SK-N-SH (cell line): ENCODE data around the gene CD109. TPM values are rescaled to one million over a fixed set of nuclear protein-coding genes. Genes with fewer than 3 reads are reported as not detected.

Experiments used
- CTCF ChIA-PET: fragments of 300-600, 350-600 bp; formaldehyde crosslinking; extraction: SDS; loops from one replicate; lab custom pipeline; 2021; lab: Yijun Ruan, JAX
- POLR2A ChIA-PET: fragments of 350-600 bp; sonication (Branson Sonifier 250); formaldehyde crosslinking; extraction: SDS; loops from one replicate; lab custom pipeline; 2020; ENCODE audit warnings: antibody characterized with exemption, inconsistent platforms; lab: Yijun Ruan, JAX
- DNase-seq: peaks from one replicate; pipeline ENCODE4 v3.0.0; 2012
- H2AFZ ChIP-seq: fragments of 200-600 bp; sonication (generic); 2 replicates; pipeline ENCODE4 v1.8.1; 2016; ENCODE audit warnings: antibody characterized with exemption, mild to moderate bottlenecking, low read depth
- H3F3A ChIP-seq: fragments of 200-600 bp; sonication (generic); replicated peaks from 2 replicates; pipeline ENCODE3; 2016; ENCODE audit warnings: antibody characterized with exemption, mild to moderate bottlenecking; ENCODE audit not compliant: insufficient read depth
- H3K27ac ChIP-seq, 2 experiments: fragments of 200-500 bp in 1 of 2; fragments of 200-600 bp in 1 of 2; sonication (Bioruptor generic) in 1 of 2; sonication (generic), shearing (Covaris generic) in 1 of 2; 2 replicates each; pipeline versions ENCODE4 v1.5.1 to v1.6.1; 2014 to 2016; ENCODE audit warnings: low read depth in 2 of 2, inconsistent platforms in 1 of 2, low read length in 1 of 2, mild to moderate bottlenecking in 1 of 2, mixed read lengths in 1 of 2
- H3K27me3 ChIP-seq: fragments of 200-600 bp; sonication (generic), shearing (Covaris generic); 2 replicates; pipeline ENCODE4 v1.6.1; 2016; ENCODE audit warnings: mixed run types; ENCODE audit not compliant: insufficient read depth
- H3K36me3 ChIP-seq, 2 experiments: fragments of 200-500 bp in 1 of 2; fragments of 200-600 bp in 1 of 2; sonication (Bioruptor generic) in 1 of 2; sonication (generic) in 1 of 2; replicated peaks in 1 of 2; 2 replicates each; pipeline versions ENCODE3 to v1.5.1; 2014 to 2016; ENCODE audit warnings: low read length in 1 of 2, mild to moderate bottlenecking in 1 of 2; ENCODE audit not compliant: insufficient read depth in 2 of 2, control insufficient read depth in 1 of 2
- H3K4me1 ChIP-seq, 2 experiments: fragments of 200-500 bp in 1 of 2; fragments of 200-600 bp in 1 of 2; sonication (Bioruptor generic) in 1 of 2; sonication (generic), shearing (Covaris generic) in 1 of 2; 2 replicates each; pipeline versions ENCODE4 v1.5.1 to v1.6.1; 2014 to 2016; ENCODE audit warnings: low read depth in 1 of 2, low read length in 1 of 2, mixed run types in 1 of 2; ENCODE audit not compliant: insufficient read depth in 2 of 2, control insufficient read depth in 1 of 2
- H3K4me2 ChIP-seq: fragments of 200-600 bp; sonication (generic), shearing (Covaris generic); 2 replicates; pipeline ENCODE4 v1.6.1; 2017; ENCODE audit warnings: mixed run types
- H3K4me3 ChIP-seq, 2 experiments: fragments of 200-500 bp in 1 of 2; fragments of 200-600 bp in 1 of 2; sonication (Bioruptor generic) in 1 of 2; sonication (generic), shearing (Covaris generic) in 1 of 2; 2 replicates each; pipeline versions ENCODE4 v1.5.1 to v1.8.1; 2014 to 2016; ENCODE audit warnings: low read depth in 2 of 2, inconsistent platforms in 1 of 2, low read length in 1 of 2, mild to moderate bottlenecking in 1 of 2, mixed read lengths in 1 of 2, moderate library complexity in 1 of 2
- H3K79me2 ChIP-seq: fragments of 200-600 bp; sonication (generic); 2 replicates; pipeline ENCODE4 v1.8.1; 2017; ENCODE audit warnings: mild to moderate bottlenecking; ENCODE audit not compliant: insufficient read depth
- H3K9ac ChIP-seq: fragments of 200-600 bp; sonication (generic); 2 replicates; pipeline ENCODE4 v1.6.1; 2017; ENCODE audit warnings: mixed run types
- H3K9me2 ChIP-seq: fragments of 200-600 bp; sonication (generic); 2 replicates; pipeline ENCODE4 v1.6.1; 2017; ENCODE audit warnings: mixed run types
- H3K9me3 ChIP-seq: fragments of 200-600 bp; sonication (generic); 2 replicates; pipeline ENCODE4 v1.6.1; 2017; ENCODE audit warnings: mixed run types, mild to moderate bottlenecking, moderate library complexity
- H4K20me1 ChIP-seq: fragments of 200-600 bp; sonication (generic); 2 replicates; pipeline ENCODE4 v1.6.1; 2017; ENCODE audit warnings: mild to moderate bottlenecking, mixed run types; ENCODE audit not compliant: insufficient read depth
- ELF1 ChIP-seq: IDR thresholded peaks from 2 replicates; pipeline ENCODE4 v1.4.0; 2012
- EP300 ChIP-seq, 2 experiments: IDR thresholded peaks; 2 replicates each; pipeline versions ENCODE4 v1.4.0 to v1.6.1; 2012; ENCODE audit warnings: borderline replicate concordance in 1 of 2, low read depth in 1 of 2, low read length in 1 of 2
- EZH2phosphoT487 ChIP-seq: fragments of 200-600 bp; sonication (generic); IDR thresholded peaks from 2 replicates; pipeline ENCODE4 v1.6.1; 2017; ENCODE audit warnings: low read depth, mixed run types, mild to moderate bottlenecking, antibody characterized with exemption, moderate library complexity, borderline replicate concordance
- GATA2 ChIP-seq: sonication (generic); formaldehyde crosslinking; IDR thresholded peaks from 2 replicates; pipeline ENCODE4 v1.5.0; 2020; ENCODE audit warnings: mild to moderate bottlenecking, missing genetic modification reagents
- JUND ChIP-seq: IDR thresholded peaks from 2 replicates; pipeline ENCODE4 v1.4.0; 2012
- MXI1 ChIP-seq: IDR thresholded peaks from 2 replicates; pipeline ENCODE4 v1.6.1; 2012; ENCODE audit warnings: mild to moderate bottlenecking, low read depth, low read length, improper control_type of control experiment
- NFIC ChIP-seq: IDR thresholded peaks from 2 replicates; pipeline ENCODE4 v1.4.0; 2012; ENCODE audit warnings: borderline replicate concordance
- PBX3 ChIP-seq: IDR thresholded peaks from 2 replicates; pipeline ENCODE4; 2012
- RAD21 ChIP-seq: IDR thresholded peaks from 2 replicates; pipeline ENCODE4 v1.6.1; 2012; ENCODE audit warnings: mild to moderate bottlenecking, low read length
- REST ChIP-seq: IDR thresholded peaks from 2 replicates; pipeline ENCODE4 v1.6.1; 2012; ENCODE audit warnings: mild to moderate bottlenecking, low read depth, low read length, moderate library complexity
- RFX5 ChIP-seq: IDR thresholded peaks from 2 replicates; pipeline ENCODE4 v1.6.1; 2012; ENCODE audit warnings: mild to moderate bottlenecking, improper control_type of control experiment, low read length
- SIN3A ChIP-seq: IDR thresholded peaks from 2 replicates; pipeline ENCODE4 v1.6.1; 2012; ENCODE audit warnings: low read depth, mild to moderate bottlenecking, low read length, moderate library complexity, borderline replicate concordance
- SMC3 ChIP-seq: IDR thresholded peaks from 2 replicates; pipeline ENCODE4 v1.6.1; 2012; ENCODE audit warnings: low read depth, low read length, improper control_type of control experiment
- TAF1 ChIP-seq: IDR thresholded peaks from 2 replicates; pipeline ENCODE4 v1.6.1; 2012; ENCODE audit warnings: low read depth, mild to moderate bottlenecking, low read length, moderate library complexity, borderline replicate concordance
- YY1 ChIP-seq: IDR thresholded peaks from 2 replicates; pipeline ENCODE4 v1.4.0; 2012; ENCODE audit warnings: low read depth, mild to moderate bottlenecking
- WGBS: methylation state at CpG from one replicate; pipeline ENCODE4 v1.1.6; 2017; ENCODE audit warnings: low lambda C conversion rate; 5-methylcytosine and 5-hydroxymethylcytosine counted together
- polyA plus RNA-seq, 3 experiments: library from polyadenylated mRNA; depleted of rRNA; stranded (reverse); fragments of >200 nt; gene quantifications; 2 replicates each; pipeline ENCODE4 v1.2.3, GENCODE V29; 2012
- TF ChIP-seq, protein P1 (sequence below): fragments of 200-600 bp; sonication (generic); IDR thresholded peaks from 2 replicates; pipeline ENCODE4 v1.6.1; 2017; ENCODE audit warnings: antibody characterized with exemption, mild to moderate bottlenecking, moderate library complexity
- TF ChIP-seq, protein P2 (sequence below): IDR thresholded peaks from 2 replicates; pipeline ENCODE4 v1.4.0; 2012; ENCODE audit warnings: low read depth
- TF ChIP-seq, protein P3 (sequence below): fragments of 150-350 bp; IDR thresholded peaks from 2 replicates; pipeline ENCODE4 v1.6.1; 2017; ENCODE audit warnings: antibody characterized with exemption, low read length, low read depth, borderline replicate concordance
- TF ChIP-seq, protein P4 (sequence below): IDR thresholded peaks from 2 replicates; pipeline ENCODE4 v1.4.0; 2012; ENCODE audit warnings: low read depth, borderline replicate concordance

Gene CD109
- polyA plus RNA-seq, 1 of the 3 experiments (the other 2 are of a cell fraction): 19.7 TPM

DNA sequence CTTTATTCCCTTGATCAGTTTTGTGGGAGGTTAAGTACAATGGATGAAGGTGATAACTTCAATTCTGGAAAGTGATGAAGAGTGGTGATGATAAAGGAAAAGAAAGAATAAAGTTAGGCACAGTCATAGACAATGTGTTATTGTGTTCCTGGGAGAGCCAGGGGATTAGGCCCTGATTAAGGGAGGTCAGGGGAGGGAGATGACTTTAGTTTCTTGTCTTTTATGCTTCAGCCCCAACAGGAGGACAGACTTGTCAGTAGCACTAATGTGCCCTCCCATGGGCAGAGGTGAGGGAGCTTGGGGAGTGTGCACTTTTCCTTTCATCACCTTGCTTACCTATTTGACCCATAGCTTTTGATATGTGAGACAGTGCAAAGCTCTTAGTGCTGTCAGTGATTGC is 115.7 kb downstream of the CD109 start:
- Histone ChIP-seq H4K20me1 (no peaks in the 10 kb centered on the region), H3K9me2 (no peaks in the 10 kb centered on the region), H3K4me2 (no peak overlapping the region), H3K36me3 (peaks cover 24 to 47% of the 10 kb centered on the region in 2 experiments), H3K27ac (no peak overlapping the region), H3K79me2 (no peaks in the 10 kb centered on the region), H3K27me3 (no peaks in the 10 kb centered on the region), H3F3A (no peaks in the 10 kb centered on the region), H3K9me3 (no peaks in the 10 kb centered on the region), H3K4me3 (no peak overlapping the region), H2AFZ (no peak overlapping the region), H3K4me1 (no peaks in the 10 kb centered on the region), H3K9ac (no peak overlapping the region)
- DNase-seq: no peak
- ChIA-PET CTCF (no interaction called here), POLR2A (no interaction called here)
- TF ChIP-seq, protein P1, sequence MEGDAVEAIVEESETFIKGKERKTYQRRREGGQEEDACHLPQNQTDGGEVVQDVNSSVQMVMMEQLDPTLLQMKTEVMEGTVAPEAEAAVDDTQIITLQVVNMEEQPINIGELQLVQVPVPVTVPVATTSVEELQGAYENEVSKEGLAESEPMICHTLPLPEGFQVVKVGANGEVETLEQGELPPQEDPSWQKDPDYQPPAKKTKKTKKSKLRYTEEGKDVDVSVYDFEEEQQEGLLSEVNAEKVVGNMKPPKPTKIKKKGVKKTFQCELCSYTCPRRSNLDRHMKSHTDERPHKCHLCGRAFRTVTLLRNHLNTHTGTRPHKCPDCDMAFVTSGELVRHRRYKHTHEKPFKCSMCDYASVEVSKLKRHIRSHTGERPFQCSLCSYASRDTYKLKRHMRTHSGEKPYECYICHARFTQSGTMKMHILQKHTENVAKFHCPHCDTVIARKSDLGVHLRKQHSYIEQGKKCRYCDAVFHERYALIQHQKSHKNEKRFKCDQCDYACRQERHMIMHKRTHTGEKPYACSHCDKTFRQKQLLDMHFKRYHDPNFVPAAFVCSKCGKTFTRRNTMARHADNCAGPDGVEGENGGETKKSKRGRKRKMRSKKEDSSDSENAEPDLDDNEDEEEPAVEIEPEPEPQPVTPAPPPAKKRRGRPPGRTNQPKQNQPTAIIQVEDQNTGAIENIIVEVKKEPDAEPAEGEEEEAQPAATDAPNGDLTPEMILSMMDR: no peak
- TF ChIP-seq EP300 (IDR thresholded peaks at IDR 0.05; ENCODE audit: borderline replicate concordance in 1 of 2, low read depth in 1 of 2, low read length in 1 of 2) (no peak), PBX3 (no peak), ELF1 (no peak), SIN3A (no peak), RFX5 (no peak), NFIC (no peak), YY1 (no peak), JUND (no peak), RAD21 (no peak)
- TF ChIP-seq, protein P2, sequence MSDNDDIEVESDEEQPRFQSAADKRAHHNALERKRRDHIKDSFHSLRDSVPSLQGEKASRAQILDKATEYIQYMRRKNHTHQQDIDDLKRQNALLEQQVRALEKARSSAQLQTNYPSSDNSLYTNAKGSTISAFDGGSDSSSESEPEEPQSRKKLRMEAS: no peak
- TF ChIP-seq, protein P3, sequence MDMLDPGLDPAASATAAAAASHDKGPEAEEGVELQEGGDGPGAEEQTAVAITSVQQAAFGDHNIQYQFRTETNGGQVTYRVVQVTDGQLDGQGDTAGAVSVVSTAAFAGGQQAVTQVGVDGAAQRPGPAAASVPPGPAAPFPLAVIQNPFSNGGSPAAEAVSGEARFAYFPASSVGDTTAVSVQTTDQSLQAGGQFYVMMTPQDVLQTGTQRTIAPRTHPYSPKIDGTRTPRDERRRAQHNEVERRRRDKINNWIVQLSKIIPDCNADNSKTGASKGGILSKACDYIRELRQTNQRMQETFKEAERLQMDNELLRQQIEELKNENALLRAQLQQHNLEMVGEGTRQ: no peak

DNA sequence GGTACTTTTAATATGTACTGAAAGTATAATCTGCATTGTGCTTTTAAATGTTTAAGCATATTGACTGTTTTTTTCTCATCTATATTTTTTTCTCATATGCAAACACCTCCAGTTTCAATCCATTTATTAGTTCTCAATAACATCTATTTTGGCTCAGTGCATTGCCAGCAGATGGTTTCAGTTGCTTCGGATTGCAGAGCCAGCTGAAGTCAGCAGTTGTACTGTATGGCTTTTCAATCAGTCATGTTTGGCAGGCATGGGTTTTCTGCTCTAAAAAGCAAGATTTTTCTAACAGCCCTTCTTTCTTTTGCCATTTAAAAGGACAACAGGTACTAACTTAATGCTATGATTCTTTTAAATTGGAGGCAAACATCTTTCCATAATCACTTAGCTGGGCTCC is 121.2 kb downstream of the CD109 start:
- H3F3A ChIP-seq: no peaks in the 10 kb centered on the region
- H3K9ac ChIP-seq: no peak overlapping the region
- no peaks in the 10 kb centered on the region for H3K27me3 ChIP-seq
- no peak overlapping the region for H2AFZ ChIP-seq
- H3K9me3 ChIP-seq: no peaks in the 10 kb centered on the region
- POLR2A ChIA-PET: no interaction called here
- TF ChIP-seq EP300 (IDR thresholded peaks at IDR 0.05; ENCODE audit: borderline replicate concordance in 1 of 2, low read depth in 1 of 2, low read length in 1 of 2) (no peak), TAF1 (no peak), MXI1 (no peak), GATA2 (no peak), EZH2phosphoT487 (no peak), SMC3 (no peak), REST (no peak)
- TF ChIP-seq, protein P4, sequence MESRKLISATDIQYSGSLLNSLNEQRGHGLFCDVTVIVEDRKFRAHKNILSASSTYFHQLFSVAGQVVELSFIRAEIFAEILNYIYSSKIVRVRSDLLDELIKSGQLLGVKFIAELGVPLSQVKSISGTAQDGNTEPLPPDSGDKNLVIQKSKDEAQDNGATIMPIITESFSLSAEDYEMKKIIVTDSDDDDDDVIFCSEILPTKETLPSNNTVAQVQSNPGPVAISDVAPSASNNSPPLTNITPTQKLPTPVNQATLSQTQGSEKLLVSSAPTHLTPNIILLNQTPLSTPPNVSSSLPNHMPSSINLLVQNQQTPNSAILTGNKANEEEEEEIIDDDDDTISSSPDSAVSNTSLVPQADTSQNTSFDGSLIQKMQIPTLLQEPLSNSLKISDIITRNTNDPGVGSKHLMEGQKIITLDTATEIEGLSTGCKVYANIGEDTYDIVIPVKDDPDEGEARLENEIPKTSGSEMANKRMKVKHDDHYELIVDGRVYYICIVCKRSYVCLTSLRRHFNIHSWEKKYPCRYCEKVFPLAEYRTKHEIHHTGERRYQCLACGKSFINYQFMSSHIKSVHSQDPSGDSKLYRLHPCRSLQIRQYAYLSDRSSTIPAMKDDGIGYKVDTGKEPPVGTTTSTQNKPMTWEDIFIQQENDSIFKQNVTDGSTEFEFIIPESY: no peak
- H3K4me2 ChIP-seq: no peak overlapping the region
- H3K9me2 ChIP-seq: no peaks in the 10 kb centered on the region
- H3K36me3 ChIP-seq: peaks cover 23 to 55% of the 10 kb centered on the region in 2 experiments
- DNase-seq: no peak
- H3K4me1 ChIP-seq: no peaks in the 10 kb centered on the region
- H4K20me1 ChIP-seq: no peaks in the 10 kb centered on the region
- CTCF ChIA-PET: no interaction called here
- no peak overlapping the region for H3K4me3 ChIP-seq
- no peaks in the 10 kb centered on the region for H3K79me2 ChIP-seq
- H3K27ac ChIP-seq: no peak overlapping the region
- WGBS: 41% methylated on average over 1 of the region's 1 CpG
